MM.1S (cell line): ENCODE measurements around the gene AGPAT3.

Experiments
- EZH2 ChIP-seq: fragments of 300-600 bp; sonication (generic); optimal IDR thresholded peaks from 2 replicates; pipeline ENCODE3; 2017; ENCODE audit warnings: low read depth, mild to moderate bottlenecking, antibody characterized with exemption, low read length, mixed read lengths
- EZH2phosphoT487 ChIP-seq: fragments of 300-600 bp; sonication (generic); IDR thresholded peaks from 2 replicates; pipeline ENCODE4 v1.6.1; 2018; ENCODE audit warnings: antibody characterized with exemption, low read length
- TF ChIP-seq, protein P1 (sequence below): fragments of 300-600 bp; sonication (generic); IDR thresholded peaks from 2 replicates; pipeline ENCODE4 v1.5.1; 2016; ENCODE audit warnings: antibody characterized with exemption, low read length, mixed read lengths

DNA sequence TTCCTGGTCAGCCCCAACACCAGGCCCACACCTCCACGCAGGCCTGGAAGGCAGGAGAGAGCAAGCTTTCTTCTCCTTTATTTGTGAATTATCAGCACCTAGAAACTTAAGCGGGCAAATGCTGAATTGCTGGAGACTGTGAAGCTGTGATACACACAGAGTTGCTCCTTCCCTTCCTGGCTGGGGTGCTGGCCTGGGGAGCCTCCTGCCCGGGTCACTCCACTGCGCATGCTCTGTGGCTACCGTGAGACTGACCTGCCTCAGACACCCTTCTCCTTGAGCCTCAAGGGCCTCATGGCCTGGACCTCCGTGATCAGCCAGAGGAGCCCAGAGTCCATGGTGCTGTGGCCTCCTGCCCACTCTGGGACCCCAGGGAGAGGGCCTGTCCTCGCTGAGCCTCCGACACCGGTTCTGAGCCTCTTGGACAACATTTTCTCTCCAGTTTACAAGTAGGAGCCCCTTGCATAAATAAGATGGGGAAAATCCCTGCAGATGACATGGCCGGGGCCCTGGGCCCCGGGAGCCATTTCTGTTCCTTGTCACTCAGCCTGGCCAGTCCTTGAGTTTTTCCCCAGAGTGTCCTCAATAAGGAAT lies 18.0 kb downstream of the AGPAT3 start:
- no peak for TF ChIP-seq EZH2
- TF ChIP-seq, protein P1, sequence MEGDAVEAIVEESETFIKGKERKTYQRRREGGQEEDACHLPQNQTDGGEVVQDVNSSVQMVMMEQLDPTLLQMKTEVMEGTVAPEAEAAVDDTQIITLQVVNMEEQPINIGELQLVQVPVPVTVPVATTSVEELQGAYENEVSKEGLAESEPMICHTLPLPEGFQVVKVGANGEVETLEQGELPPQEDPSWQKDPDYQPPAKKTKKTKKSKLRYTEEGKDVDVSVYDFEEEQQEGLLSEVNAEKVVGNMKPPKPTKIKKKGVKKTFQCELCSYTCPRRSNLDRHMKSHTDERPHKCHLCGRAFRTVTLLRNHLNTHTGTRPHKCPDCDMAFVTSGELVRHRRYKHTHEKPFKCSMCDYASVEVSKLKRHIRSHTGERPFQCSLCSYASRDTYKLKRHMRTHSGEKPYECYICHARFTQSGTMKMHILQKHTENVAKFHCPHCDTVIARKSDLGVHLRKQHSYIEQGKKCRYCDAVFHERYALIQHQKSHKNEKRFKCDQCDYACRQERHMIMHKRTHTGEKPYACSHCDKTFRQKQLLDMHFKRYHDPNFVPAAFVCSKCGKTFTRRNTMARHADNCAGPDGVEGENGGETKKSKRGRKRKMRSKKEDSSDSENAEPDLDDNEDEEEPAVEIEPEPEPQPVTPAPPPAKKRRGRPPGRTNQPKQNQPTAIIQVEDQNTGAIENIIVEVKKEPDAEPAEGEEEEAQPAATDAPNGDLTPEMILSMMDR, result no peak
- no peak for TF ChIP-seq EZH2phosphoT487
